Testis (tissue), 2 donors: ENCODE measurements around the gene COPB1.

ENCODE experiments used
- POLR2A ChIP-seq: fragments of 450-650 bp; IDR thresholded peaks from one replicate; pipeline ENCODE4 v1.6.1; 2017; ENCODE audit warnings: antibody characterized with exemption, mild to moderate bottlenecking, moderate library complexity
- TF ChIP-seq, protein P1 (sequence below), 3 experiments: fragments of 450-650 bp in 2 of 3; fragments of 200-600 bp in 1 of 3; sonication (generic) in 1 of 3; IDR thresholded peaks; one replicate each; pipeline ENCODE4 v1.5.1; 2016 to 2019; ENCODE audit warnings: antibody characterized with exemption in 3 of 3, mild to moderate bottlenecking in 2 of 3, moderate library complexity in 1 of 3

DNA sequence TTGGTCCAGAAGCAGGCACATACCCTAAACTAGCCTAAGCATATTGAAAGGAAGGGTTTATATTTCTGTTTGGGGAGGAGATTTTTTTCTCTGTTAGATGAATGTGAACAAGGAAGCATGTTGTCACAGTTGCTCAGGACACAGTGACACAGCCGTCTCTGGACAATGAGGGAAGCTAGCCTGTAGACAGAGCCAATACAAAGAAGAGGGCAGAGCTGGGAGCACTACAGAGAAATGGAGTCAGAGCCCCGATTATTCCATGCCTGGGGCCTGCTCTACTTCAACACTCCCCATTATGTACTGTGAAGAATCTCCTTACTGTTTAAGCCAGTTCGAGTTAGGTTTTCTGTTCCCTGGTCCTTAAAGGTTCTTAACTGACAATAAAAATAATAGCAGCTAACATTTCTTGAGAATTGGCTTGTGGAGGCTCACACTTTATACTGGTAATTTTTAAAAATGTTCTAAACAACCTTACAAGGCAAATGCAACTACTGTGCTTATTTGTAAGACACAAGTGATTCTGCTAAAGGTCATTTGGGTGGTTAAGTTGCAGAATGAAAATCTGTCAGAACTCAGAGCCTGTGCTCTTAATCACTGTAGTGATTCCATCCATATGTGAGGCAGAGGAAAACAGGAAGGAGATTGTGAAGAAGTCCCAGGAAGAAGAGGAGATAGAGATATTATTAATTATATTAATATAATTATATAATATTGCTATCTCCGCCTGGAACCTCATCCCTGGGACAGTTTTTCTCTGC, 81.8 kb downstream of the COPB1 start:
- TF ChIP-seq, protein P1, sequence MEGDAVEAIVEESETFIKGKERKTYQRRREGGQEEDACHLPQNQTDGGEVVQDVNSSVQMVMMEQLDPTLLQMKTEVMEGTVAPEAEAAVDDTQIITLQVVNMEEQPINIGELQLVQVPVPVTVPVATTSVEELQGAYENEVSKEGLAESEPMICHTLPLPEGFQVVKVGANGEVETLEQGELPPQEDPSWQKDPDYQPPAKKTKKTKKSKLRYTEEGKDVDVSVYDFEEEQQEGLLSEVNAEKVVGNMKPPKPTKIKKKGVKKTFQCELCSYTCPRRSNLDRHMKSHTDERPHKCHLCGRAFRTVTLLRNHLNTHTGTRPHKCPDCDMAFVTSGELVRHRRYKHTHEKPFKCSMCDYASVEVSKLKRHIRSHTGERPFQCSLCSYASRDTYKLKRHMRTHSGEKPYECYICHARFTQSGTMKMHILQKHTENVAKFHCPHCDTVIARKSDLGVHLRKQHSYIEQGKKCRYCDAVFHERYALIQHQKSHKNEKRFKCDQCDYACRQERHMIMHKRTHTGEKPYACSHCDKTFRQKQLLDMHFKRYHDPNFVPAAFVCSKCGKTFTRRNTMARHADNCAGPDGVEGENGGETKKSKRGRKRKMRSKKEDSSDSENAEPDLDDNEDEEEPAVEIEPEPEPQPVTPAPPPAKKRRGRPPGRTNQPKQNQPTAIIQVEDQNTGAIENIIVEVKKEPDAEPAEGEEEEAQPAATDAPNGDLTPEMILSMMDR (IDR thresholded peaks at IDR 0.05): no peak
- no peak for TF ChIP-seq POLR2A
